ENCODE measurements around the gene ZCRB1.

ZCRB1 gene

DNA sequence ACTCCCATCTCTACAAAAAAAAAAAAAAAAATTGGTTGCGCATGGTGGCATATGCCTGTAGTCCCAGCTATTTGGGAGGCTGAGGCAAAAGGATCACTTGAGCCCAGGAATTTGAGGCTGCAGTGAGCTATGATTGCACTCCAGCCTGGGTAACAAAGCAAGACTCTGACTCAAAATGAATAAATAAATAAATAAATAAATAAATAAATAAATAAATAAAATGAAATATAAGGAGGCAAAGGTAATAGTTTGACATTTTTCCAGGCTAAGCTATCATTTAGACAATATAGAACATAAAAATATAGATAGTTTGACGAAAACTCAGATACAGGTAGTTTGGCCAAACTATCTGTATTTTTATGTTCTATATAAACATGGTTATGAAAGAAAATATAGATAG lies 40.5 kb downstream of the ZCRB1 start (continued):
- TF ChIP-seq ZNF473 (tag by site-specific recombination; IDR thresholded peaks at IDR 0.05) (no peak), ZNF184 (tag by site-specific recombination; IDR thresholded peaks at IDR 0.05) (no peak), ZBTB17 (tag by site-specific recombination; IDR thresholded peaks at IDR 0.05) (no peak), ZNF837 (tag by site-specific recombination; IDR thresholded peaks at IDR 0.05) (no peak), OSR2 (tag by site-specific recombination; IDR thresholded peaks at IDR 0.05) (no peak), ZNF548 (tag by site-specific recombination; IDR thresholded peaks at IDR 0.05) (no peak), ZNF394 (tag by site-specific recombination; IDR thresholded peaks at IDR 0.05; ENCODE audit: borderline replicate concordance) (peak; percentile 91), GFI1B (tag by site-specific recombination; IDR thresholded peaks at IDR 0.05) (no peak), ZNF10 (tag by site-specific recombination; IDR thresholded peaks at IDR 0.05) (no peak), ZSCAN5A (tag by site-specific recombination; IDR thresholded peaks at IDR 0.05) (no peak), ZNF354C (tag by site-specific recombination; IDR thresholded peaks at IDR 0.05; ENCODE audit: borderline replicate concordance, low read depth) (0 out of 2 replicates have a peak, but pooled peaks have one; percentile 14), RBAK (tag by site-specific recombination; IDR thresholded peaks at IDR 0.05) (no peak), ZNF404 (tag by site-specific recombination; IDR thresholded peaks at IDR 0.05) (0 out of 2 replicates have a peak, but pooled peaks have one; percentile 41), ZNF585B (tag by site-specific recombination; IDR thresholded peaks at IDR 0.05) (no peak), PRDM1 (tag by site-specific recombination; IDR thresholded peaks at IDR 0.05) (no peak), SP7 (tag by site-specific recombination; IDR thresholded peaks at IDR 0.05) (no peak), ZNF777 (tag by site-specific recombination; IDR thresholded peaks at IDR 0.05; ENCODE audit: borderline replicate concordance) (no peak), ZNF146 (tag by site-specific recombination; IDR thresholded peaks at IDR 0.05) (no peak), ZSCAN16 (tag by site-specific recombination; IDR thresholded peaks at IDR 0.05) (no peak), KLF7 (tag by site-specific recombination; IDR thresholded peaks at IDR 0.05; ENCODE audit: borderline replicate concordance) (no peak), ZNF202 (tag by site-specific recombination; IDR thresholded peaks at IDR 0.05; ENCODE audit: borderline replicate concordance) (peak; percentile 56; the same call in 1 of the 2 replicates), ZNF555 (tag by site-specific recombination; conservative IDR thresholded peaks at IDR 0.05) (peak; percentile 82), ZNF248 (tag by site-specific recombination; IDR thresholded peaks at IDR 0.05) (no peak), SCRT1 (tag by site-specific recombination; IDR thresholded peaks at IDR 0.05; ENCODE audit: borderline replicate concordance) (no peak), ZNF501 (tag by site-specific recombination; IDR thresholded peaks at IDR 0.05) (peak; percentile 56; the same call in 1 of the 2 replicates), MZF1 (tag by site-specific recombination; IDR thresholded peaks at IDR 0.05; ENCODE audit: borderline replicate concordance) (no peak), ZNF785 (tag by site-specific recombination; IDR thresholded peaks at IDR 0.05) (no peak), ZNF580 (tag by site-specific recombination; IDR thresholded peaks at IDR 0.05) (no peak), ZBTB21 (tag by site-specific recombination; IDR thresholded peaks at IDR 0.05) (no peak), ZNF155 (tag by site-specific recombination; IDR thresholded peaks at IDR 0.05) (no peak)
- TF ChIP-seq, protein P1, sequence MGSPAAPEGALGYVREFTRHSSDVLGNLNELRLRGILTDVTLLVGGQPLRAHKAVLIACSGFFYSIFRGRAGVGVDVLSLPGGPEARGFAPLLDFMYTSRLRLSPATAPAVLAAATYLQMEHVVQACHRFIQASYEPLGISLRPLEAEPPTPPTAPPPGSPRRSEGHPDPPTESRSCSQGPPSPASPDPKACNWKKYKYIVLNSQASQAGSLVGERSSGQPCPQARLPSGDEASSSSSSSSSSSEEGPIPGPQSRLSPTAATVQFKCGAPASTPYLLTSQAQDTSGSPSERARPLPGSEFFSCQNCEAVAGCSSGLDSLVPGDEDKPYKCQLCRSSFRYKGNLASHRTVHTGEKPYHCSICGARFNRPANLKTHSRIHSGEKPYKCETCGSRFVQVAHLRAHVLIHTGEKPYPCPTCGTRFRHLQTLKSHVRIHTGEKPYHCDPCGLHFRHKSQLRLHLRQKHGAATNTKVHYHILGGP (tag by site-specific recombination; IDR thresholded peaks at IDR 0.05): no peak
- TF ChIP-seq, protein P2, sequence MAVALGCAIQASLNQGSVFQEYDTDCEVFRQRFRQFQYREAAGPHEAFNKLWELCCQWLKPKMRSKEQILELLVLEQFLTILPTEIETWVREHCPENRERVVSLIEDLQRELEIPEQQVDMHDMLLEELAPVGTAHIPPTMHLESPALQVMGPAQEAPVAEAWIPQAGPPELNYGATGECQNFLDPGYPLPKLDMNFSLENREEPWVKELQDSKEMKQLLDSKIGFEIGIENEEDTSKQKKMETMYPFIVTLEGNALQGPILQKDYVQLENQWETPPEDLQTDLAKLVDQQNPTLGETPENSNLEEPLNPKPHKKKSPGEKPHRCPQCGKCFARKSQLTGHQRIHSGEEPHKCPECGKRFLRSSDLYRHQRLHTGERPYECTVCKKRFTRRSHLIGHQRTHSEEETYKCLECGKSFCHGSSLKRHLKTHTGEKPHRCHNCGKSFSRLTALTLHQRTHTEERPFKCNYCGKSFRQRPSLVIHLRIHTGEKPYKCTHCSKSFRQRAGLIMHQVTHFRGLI (tag by site-specific recombination; IDR thresholded peaks at IDR 0.05): no peak
- TF ChIP-seq, protein P3, sequence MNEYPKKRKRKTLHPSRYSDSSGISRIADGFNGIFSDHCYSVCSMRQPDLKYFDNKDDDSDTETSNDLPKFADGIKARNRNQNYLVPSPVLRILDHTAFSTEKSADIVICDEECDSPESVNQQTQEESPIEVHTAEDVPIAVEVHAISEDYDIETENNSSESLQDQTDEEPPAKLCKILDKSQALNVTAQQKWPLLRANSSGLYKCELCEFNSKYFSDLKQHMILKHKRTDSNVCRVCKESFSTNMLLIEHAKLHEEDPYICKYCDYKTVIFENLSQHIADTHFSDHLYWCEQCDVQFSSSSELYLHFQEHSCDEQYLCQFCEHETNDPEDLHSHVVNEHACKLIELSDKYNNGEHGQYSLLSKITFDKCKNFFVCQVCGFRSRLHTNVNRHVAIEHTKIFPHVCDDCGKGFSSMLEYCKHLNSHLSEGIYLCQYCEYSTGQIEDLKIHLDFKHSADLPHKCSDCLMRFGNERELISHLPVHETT (tag by site-specific recombination; IDR thresholded peaks at IDR 0.05): no peak
- TF ChIP-seq, protein P4, sequence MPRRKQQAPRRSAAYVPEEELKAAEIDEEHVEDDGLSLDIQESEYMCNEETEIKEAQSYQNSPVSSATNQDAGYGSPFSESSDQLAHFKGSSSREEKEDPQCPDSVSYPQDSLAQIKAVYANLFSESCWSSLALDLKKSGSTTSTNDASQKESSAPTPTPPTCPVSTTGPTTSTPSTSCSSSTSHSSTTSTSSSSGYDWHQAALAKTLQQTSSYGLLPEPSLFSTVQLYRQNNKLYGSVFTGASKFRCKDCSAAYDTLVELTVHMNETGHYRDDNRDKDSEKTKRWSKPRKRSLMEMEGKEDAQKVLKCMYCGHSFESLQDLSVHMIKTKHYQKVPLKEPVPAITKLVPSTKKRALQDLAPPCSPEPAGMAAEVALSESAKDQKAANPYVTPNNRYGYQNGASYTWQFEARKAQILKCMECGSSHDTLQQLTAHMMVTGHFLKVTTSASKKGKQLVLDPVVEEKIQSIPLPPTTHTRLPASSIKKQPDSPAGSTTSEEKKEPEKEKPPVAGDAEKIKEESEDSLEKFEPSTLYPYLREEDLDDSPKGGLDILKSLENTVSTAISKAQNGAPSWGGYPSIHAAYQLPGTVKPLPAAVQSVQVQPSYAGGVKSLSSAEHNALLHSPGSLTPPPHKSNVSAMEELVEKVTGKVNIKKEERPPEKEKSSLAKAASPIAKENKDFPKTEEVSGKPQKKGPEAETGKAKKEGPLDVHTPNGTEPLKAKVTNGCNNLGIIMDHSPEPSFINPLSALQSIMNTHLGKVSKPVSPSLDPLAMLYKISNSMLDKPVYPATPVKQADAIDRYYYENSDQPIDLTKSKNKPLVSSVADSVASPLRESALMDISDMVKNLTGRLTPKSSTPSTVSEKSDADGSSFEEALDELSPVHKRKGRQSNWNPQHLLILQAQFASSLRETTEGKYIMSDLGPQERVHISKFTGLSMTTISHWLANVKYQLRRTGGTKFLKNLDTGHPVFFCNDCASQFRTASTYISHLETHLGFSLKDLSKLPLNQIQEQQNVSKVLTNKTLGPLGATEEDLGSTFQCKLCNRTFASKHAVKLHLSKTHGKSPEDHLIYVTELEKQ (tag by site-specific recombination; IDR thresholded peaks at IDR 0.05; ENCODE audit: borderline replicate concordance): no peak
